OCI-LY1 (cell line): ENCODE data around the gene ABHD16A.

Experiments
- H2AFZ ChIP-seq: fragments of 200-600 bp; sonication (generic), shearing (Covaris generic); 2 replicates; pipeline ENCODE4 v1.6.0; 2014; ENCODE audit warnings: antibody characterized with exemption, mild to moderate bottlenecking, low read length
- H3F3A ChIP-seq: fragments of 200-600 bp; sonication (generic), shearing (Covaris generic); 2 replicates; pipeline ENCODE4 v1.6.0; 2014; ENCODE audit warnings: mild to moderate bottlenecking, antibody characterized with exemption, low read length, moderate library complexity; ENCODE audit not compliant: insufficient read depth
- H3K27ac ChIP-seq: fragments of 200-600 bp; sonication (generic); 2 replicates; pipeline ENCODE4 v1.5.1; 2014; ENCODE audit warnings: low read length, mixed run types, mild to moderate bottlenecking, low read depth; ENCODE audit not compliant: poor library complexity, severe bottlenecking
- H3K27me3 ChIP-seq: fragments of 200-600 bp; sonication (generic); 2 replicates; pipeline ENCODE4 v1.6.0; 2014; ENCODE audit warnings: antibody characterized with exemption, mild to moderate bottlenecking, low read length, moderate library complexity; ENCODE audit not compliant: insufficient read depth
- H3K36me3 ChIP-seq: fragments of 200-600 bp; sonication (generic); 2 replicates; pipeline ENCODE4 v1.6.1; 2014; ENCODE audit warnings: mild to moderate bottlenecking, antibody characterized with exemption, low read length, moderate library complexity, mixed read lengths; ENCODE audit not compliant: insufficient read depth
- H3K4me1 ChIP-seq: fragments of 200-600 bp; sonication (generic); 2 replicates; pipeline ENCODE4 v1.5.1; 2014; ENCODE audit warnings: mild to moderate bottlenecking, low read length, moderate library complexity; ENCODE audit not compliant: insufficient read depth, severe bottlenecking
- H3K4me2 ChIP-seq: fragments of 200-600 bp; sonication (generic), shearing (Covaris generic); 2 replicates; pipeline ENCODE4 v1.6.1; 2014; ENCODE audit warnings: low read length
- H3K4me3 ChIP-seq: fragments of 200-600 bp; sonication (generic); 2 replicates; pipeline ENCODE4 v1.5.1; 2014; ENCODE audit warnings: low read length, low read depth, mild to moderate bottlenecking, mixed read lengths; ENCODE audit not compliant: poor library complexity, severe bottlenecking
- H3K79me2 ChIP-seq: fragments of 200-600 bp; shearing (Covaris generic); 2 replicates; pipeline ENCODE4 v1.6.1; 2016; ENCODE audit warnings: mixed run types, low read length, mixed read lengths; ENCODE audit not compliant: insufficient read depth
- H3K9ac ChIP-seq: fragments of 200-600 bp; sonication (generic), shearing (Covaris generic); 2 replicates; pipeline ENCODE4 v1.6.1; 2014; ENCODE audit warnings: mild to moderate bottlenecking, low read length, mixed read lengths
- H3K9me2 ChIP-seq: fragments of 200-600 bp; sonication (generic), shearing (Covaris generic); 2 replicates; pipeline ENCODE4 v1.6.1; 2014; ENCODE audit warnings: low read depth, mild to moderate bottlenecking, low read length, mixed read lengths
- H3K9me3 ChIP-seq: fragments of 200-600 bp; shearing (Covaris generic); 2 replicates; pipeline ENCODE4 v1.6.1; 2014; ENCODE audit warnings: low read length, mixed read lengths
- H4K20me1 ChIP-seq: fragments of 200-600 bp; sonication (generic), shearing (Covaris generic); 2 replicates; pipeline ENCODE4 v1.6.0; 2016; ENCODE audit warnings: mild to moderate bottlenecking, low read length; ENCODE audit not compliant: insufficient read depth
- EZH2 ChIP-seq: fragments of 200-600 bp; sonication (generic), shearing (Covaris generic); IDR thresholded peaks from 2 replicates; pipeline ENCODE4 v1.8.0; 2017; ENCODE audit warnings: borderline replicate concordance, mixed run types, mild to moderate bottlenecking, antibody characterized with exemption, low read length, moderate library complexity, mixed read lengths
- TF ChIP-seq, protein P1 (sequence below): fragments of 200-600 bp; sonication (generic), shearing (Covaris generic); IDR thresholded peaks from 2 replicates; pipeline ENCODE4 v1.5.1; 2017; ENCODE audit warnings: mild to moderate bottlenecking, antibody characterized with exemption, low read length, moderate library complexity, mixed read lengths

The ABHD16A gene

DNA sequence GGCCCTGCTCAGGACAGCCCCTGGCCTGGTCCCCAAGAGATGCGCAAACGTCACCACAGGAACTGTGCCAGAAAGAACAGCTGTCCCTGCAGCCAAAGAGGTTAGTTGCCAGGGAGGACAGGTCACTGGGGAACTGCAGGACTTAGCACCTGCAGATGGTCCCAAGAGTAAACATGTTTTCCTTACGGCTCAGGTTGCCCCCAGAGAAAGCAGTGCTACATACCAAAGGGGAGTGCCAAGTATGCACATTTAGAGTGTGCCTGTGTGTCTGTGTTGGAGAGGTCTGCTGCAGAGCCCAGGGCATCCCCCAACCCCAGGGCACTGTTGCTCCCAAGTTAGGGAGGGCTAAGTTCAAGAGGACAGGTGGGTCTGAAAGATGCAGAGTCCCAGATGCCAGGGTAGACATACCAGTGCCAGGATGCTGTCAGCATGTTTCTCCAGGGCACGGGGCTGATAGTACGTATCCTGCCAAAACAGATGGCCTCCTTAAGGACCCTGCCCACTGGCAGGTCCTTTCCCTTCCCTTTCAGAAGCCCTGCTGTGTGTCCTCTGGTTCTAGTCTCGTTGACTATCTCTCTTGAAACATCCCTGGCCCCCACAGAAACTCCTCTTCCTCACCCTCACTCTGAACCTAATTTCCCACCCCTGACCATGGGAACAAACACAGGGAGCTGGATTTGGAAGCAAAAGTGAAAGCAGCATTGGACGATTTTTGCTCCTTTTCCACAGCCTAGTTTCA lies 1.3 kb downstream of the ABHD16A start:
- no peaks in the 10 kb centered on the region for H4K20me1 ChIP-seq
- TF ChIP-seq, protein P1, sequence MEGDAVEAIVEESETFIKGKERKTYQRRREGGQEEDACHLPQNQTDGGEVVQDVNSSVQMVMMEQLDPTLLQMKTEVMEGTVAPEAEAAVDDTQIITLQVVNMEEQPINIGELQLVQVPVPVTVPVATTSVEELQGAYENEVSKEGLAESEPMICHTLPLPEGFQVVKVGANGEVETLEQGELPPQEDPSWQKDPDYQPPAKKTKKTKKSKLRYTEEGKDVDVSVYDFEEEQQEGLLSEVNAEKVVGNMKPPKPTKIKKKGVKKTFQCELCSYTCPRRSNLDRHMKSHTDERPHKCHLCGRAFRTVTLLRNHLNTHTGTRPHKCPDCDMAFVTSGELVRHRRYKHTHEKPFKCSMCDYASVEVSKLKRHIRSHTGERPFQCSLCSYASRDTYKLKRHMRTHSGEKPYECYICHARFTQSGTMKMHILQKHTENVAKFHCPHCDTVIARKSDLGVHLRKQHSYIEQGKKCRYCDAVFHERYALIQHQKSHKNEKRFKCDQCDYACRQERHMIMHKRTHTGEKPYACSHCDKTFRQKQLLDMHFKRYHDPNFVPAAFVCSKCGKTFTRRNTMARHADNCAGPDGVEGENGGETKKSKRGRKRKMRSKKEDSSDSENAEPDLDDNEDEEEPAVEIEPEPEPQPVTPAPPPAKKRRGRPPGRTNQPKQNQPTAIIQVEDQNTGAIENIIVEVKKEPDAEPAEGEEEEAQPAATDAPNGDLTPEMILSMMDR = no peak
- no peak for TF ChIP-seq EZH2
- peaks cover 23% of the 10 kb centered on the region for H3K4me1 ChIP-seq
- no peak overlapping the region for H2AFZ ChIP-seq
- H3K4me3 ChIP-seq = peak overlapping the region; percentile 85
- no peaks in the 10 kb centered on the region for H3K9me3 ChIP-seq
- no peaks in the 10 kb centered on the region for H3F3A ChIP-seq
- H3K9me2 ChIP-seq = no peaks in the 10 kb centered on the region
- H3K4me2 ChIP-seq = peak overlapping the region; percentile 91
- no peaks in the 10 kb centered on the region for H3K27me3 ChIP-seq
- H3K79me2 ChIP-seq = 0 out of 2 replicates have a peak, but pooled peaks cover 5% of the 10 kb centered on the region
- H3K27ac ChIP-seq = peak overlapping the region; percentile 1
- H3K9ac ChIP-seq = peak overlapping the region; percentile 89
- peaks cover 8% of the 10 kb centered on the region; the same call in 1 of the 2 replicates for H3K36me3 ChIP-seq

DNA sequence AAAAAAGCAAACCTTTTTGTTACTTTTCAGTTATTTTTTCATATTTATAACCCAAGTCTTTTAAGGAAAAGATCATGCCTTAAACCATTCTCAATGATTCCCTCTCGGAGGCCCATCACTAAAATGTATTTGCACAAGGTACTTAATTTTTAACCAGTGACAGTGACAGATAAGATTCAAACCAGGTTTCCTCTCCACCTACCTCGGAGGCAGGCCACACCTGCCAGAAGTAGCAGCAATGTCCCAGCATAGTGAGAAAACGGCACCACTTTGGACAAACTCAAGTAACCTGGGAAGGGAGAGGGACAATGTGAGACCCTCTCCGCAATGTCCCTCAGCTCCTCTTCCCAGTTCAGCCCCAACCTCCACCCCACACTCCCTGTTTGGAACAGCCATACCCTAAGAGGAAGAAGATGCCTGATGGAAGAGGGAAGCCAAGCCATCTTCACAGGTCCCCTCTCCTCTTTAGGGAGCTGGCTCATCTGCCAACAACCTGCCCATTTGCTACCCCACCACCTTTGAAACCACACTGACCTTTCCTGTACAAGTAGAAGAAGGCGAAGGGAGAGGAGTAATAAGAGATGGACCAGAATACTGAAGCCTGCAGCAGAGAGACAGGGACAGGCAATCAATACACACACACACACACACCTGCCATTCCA lies 2.3 kb downstream of the ABHD16A start:
- Histone ChIP-seq H3K27ac (no peak overlapping the region), H4K20me1 (no peaks in the 10 kb centered on the region), H3K4me2 (no peak overlapping the region; the same call in 1 of the 2 replicates), H3K9me2 (no peaks in the 10 kb centered on the region), H3K9me3 (no peaks in the 10 kb centered on the region), H3K36me3 (peaks cover 12% of the 10 kb centered on the region), H3K4me1 (peaks cover 23% of the 10 kb centered on the region), H2AFZ (no peak overlapping the region), H3K27me3 (no peaks in the 10 kb centered on the region), H3K9ac (no peak overlapping the region), H3F3A (no peaks in the 10 kb centered on the region), H3K79me2 (0 out of 2 replicates have a peak, but pooled peaks cover 5% of the 10 kb centered on the region), H3K4me3 (no peak overlapping the region)
- TF ChIP-seq, protein P1 = no peak
- no peak for TF ChIP-seq EZH2

DNA sequence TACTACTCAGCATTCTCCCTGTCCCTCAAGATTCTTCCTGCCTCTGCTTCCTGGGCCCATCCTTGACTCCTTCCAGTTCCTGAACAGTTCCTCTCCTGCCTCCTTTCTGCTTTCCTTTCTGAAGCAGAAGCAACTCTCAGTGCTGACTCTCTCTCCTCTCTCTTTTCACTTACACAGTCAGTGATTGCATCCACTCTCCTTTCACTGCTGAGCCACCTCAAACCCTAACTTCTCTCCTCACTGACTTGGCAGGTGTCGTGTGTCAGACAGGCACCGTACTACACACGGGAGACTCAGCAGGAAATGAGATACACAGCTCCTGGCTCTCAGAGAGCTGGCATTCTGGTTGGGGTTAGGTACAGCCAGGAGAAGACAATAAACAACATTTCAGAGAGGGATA lies 5.6 kb downstream of the ABHD16A start:
- H3K79me2 ChIP-seq = 0 out of 2 replicates have a peak, but pooled peaks cover 5% of the 10 kb centered on the region

More for the DNA sequence above, 5.6 kb downstream of the ABHD16A start:
- TF ChIP-seq EZH2 = no peak
- TF ChIP-seq, protein P1 = no peak
- Histone ChIP-seq H3K9ac (no peak overlapping the region), H3K9me3 (no peaks in the 10 kb centered on the region), H3K4me2 (no peak overlapping the region), H4K20me1 (no peaks in the 10 kb centered on the region), H3K9me2 (no peaks in the 10 kb centered on the region), H3K4me3 (no peak overlapping the region), H2AFZ (no peak overlapping the region), H3K27me3 (no peaks in the 10 kb centered on the region), H3K4me1 (peaks cover 17% of the 10 kb centered on the region), H3K27ac (no peak overlapping the region), H3F3A (no peaks in the 10 kb centered on the region), H3K36me3 (peaks cover 39% of the 10 kb centered on the region)
